Measurements from ENCODE around the gene TFEB.

The TFEB gene

GRCh38 chr6:41722969-41723529 lies 12.4 kb downstream of the TFEB start (continued):
- TF ChIP-seq, protein P1, sequence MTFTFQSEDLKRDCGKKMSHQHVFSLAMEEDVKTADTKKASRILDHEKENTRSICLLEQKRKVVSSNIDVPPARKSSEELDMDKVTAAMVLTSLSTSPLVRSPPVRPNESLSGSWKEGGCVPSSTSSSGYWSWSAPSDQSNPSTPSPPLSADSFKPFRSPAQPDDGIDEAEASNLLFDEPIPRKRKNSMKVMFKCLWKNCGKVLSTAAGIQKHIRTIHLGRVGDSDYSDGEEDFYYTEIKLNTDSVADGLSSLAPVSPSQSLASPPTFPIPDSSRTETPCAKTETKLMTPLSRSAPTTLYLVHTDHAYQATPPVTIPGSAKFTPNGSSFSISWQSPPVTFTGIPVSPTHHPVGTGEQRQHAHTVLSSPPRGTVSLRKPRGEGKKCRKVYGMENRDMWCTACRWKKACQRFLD (tag by site-specific recombination; IDR thresholded peaks at IDR 0.05): 0 out of 2 replicates have a peak, but pooled peaks have one; percentile 21
- TF ChIP-seq REST (tag by site-specific recombination; IDR thresholded peaks at IDR 0.05) (no peak), OSR2 (tag by site-specific recombination; IDR thresholded peaks at IDR 0.05) (no peak), IKZF3 (tag by site-specific recombination; IDR thresholded peaks at IDR 0.05) (no peak), SCRT1 (tag by site-specific recombination; IDR thresholded peaks at IDR 0.05; ENCODE audit: borderline replicate concordance) (no peak), ZNF155 (tag by site-specific recombination; IDR thresholded peaks at IDR 0.05) (no peak), ZNF341 (tag by site-specific recombination; IDR thresholded peaks at IDR 0.05; ENCODE audit: low read depth) (no peak), GLI4 (tag by site-specific recombination; IDR thresholded peaks at IDR 0.05) (no peak), ZNF623 (tag by site-specific recombination; IDR thresholded peaks at IDR 0.05) (no peak)
- TF ChIP-seq, protein P2, sequence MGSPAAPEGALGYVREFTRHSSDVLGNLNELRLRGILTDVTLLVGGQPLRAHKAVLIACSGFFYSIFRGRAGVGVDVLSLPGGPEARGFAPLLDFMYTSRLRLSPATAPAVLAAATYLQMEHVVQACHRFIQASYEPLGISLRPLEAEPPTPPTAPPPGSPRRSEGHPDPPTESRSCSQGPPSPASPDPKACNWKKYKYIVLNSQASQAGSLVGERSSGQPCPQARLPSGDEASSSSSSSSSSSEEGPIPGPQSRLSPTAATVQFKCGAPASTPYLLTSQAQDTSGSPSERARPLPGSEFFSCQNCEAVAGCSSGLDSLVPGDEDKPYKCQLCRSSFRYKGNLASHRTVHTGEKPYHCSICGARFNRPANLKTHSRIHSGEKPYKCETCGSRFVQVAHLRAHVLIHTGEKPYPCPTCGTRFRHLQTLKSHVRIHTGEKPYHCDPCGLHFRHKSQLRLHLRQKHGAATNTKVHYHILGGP (tag by site-specific recombination; IDR thresholded peaks at IDR 0.05): no peak

DNA sequence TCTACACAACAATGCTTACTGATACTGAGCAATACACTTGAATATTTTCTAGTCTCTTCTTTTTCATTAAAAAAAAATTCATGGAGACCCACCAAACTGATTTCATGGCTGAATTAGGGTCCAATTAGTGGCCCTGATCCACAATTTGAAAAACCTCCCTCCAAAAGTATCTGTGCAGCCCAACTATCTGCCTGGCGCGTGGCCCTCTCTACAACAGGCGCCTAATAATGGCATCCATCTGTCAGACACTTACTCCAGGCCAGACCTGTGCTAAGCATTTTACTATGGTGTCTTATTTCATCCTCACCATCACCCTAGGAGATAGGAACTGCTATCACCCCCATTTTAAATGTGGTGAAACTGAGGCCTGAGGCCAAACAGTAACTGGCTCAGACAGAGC lies 14.0 kb downstream of the TFEB start:
- Histone ChIP-seq H3K4me1 (ENCODE audit: control insufficient read depth, insufficient read depth, low read length) (no peaks in the 10 kb centered on the region; the same call in 1 of the 2 replicates), H3K36me3 (ENCODE audit: control insufficient read depth in 2 of 2, insufficient read depth in 1 of 2, low read length in 2 of 2) (no peaks in the 10 kb centered on the region), H3K9me3 (ENCODE audit: control insufficient read depth, insufficient read depth, low read depth, low read length) (no peaks in the 10 kb centered on the region), H3K4me3 (ENCODE audit: low read depth, low read length) (no peak overlapping the region), H3K27ac (ENCODE audit: extremely low read depth, low read depth, low read length) (no peak overlapping the region)
- CTCF ChIA-PET: interaction anchor here (1.0 to 1.5 kb wide), 4 partner anchors 13 to 127 kb away, joined by 3 to 5 read pairs (median 3); no protein-coding TSS in a partner anchor
- POLR2A ChIA-PET: interaction anchor here (0.9 kb wide), 1 partner anchor 13 kb away, joined by 4 read pairs; no protein-coding TSS in a partner anchor
- no peak for TF ChIP-seq ZNF837 (tag by site-specific recombination; IDR thresholded peaks at IDR 0.05)
- TF ChIP-seq ZNF549 (tag by site-specific recombination; IDR thresholded peaks at IDR 0.05): no peak
- TF ChIP-seq ZNF623 (tag by site-specific recombination; IDR thresholded peaks at IDR 0.05): no peak
- TF ChIP-seq ZNF510 (tag by site-specific recombination; IDR thresholded peaks at IDR 0.05; ENCODE audit: insufficient replicate concordance): no peak
- TF ChIP-seq ZNF174 (tag by site-specific recombination; IDR thresholded peaks at IDR 0.05): no peak
- TF ChIP-seq, protein P2 (tag by site-specific recombination; IDR thresholded peaks at IDR 0.05): no peak
- TF ChIP-seq ZNF248 (tag by site-specific recombination; IDR thresholded peaks at IDR 0.05): no peak
- TF ChIP-seq ZSCAN30 (tag by site-specific recombination; IDR thresholded peaks at IDR 0.05): no peak
- TF ChIP-seq ZNF776 (tag by site-specific recombination; IDR thresholded peaks at IDR 0.05; ENCODE audit: borderline replicate concordance): no peak
- no peak for TF ChIP-seq ZNF311 (tag by site-specific recombination; IDR thresholded peaks at IDR 0.05; ENCODE audit: borderline replicate concordance)
- TF ChIP-seq, protein P3, sequence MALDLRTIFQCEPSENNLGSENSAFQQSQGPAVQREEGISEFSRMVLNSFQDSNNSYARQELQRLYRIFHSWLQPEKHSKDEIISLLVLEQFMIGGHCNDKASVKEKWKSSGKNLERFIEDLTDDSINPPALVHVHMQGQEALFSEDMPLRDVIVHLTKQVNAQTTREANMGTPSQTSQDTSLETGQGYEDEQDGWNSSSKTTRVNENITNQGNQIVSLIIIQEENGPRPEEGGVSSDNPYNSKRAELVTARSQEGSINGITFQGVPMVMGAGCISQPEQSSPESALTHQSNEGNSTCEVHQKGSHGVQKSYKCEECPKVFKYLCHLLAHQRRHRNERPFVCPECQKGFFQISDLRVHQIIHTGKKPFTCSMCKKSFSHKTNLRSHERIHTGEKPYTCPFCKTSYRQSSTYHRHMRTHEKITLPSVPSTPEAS (tag by site-specific recombination; IDR thresholded peaks at IDR 0.05): no peak
- TF ChIP-seq, protein P4, sequence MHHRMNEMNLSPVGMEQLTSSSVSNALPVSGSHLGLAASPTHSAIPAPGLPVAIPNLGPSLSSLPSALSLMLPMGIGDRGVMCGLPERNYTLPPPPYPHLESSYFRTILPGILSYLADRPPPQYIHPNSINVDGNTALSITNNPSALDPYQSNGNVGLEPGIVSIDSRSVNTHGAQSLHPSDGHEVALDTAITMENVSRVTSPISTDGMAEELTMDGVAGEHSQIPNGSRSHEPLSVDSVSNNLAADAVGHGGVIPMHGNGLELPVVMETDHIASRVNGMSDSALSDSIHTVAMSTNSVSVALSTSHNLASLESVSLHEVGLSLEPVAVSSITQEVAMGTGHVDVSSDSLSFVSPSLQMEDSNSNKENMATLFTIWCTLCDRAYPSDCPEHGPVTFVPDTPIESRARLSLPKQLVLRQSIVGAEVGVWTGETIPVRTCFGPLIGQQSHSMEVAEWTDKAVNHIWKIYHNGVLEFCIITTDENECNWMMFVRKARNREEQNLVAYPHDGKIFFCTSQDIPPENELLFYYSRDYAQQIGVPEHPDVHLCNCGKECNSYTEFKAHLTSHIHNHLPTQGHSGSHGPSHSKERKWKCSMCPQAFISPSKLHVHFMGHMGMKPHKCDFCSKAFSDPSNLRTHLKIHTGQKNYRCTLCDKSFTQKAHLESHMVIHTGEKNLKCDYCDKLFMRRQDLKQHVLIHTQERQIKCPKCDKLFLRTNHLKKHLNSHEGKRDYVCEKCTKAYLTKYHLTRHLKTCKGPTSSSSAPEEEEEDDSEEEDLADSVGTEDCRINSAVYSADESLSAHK (tag by site-specific recombination; IDR thresholded peaks at IDR 0.05): no peak
- no peak for TF ChIP-seq ELK4 (IDR thresholded peaks at IDR 0.05; ENCODE audit: borderline replicate concordance, low read depth, low read length)
- no peak for TF ChIP-seq ZNF664 (tag by site-specific recombination; IDR thresholded peaks at IDR 0.05)
- no peak for TF ChIP-seq SETDB1 (IDR thresholded peaks at IDR 0.05; ENCODE audit: insufficient read length, low read length)
- TF ChIP-seq SALL2 (tag by site-specific recombination; IDR thresholded peaks at IDR 0.05; ENCODE audit: borderline replicate concordance): no peak
